ENCODE data around the gene PRSS36.
"Not testable (repeated sequence)": the region's sequence is repeated elsewhere in the genome, so short reads cannot be mapped to it uniquely, and the experiment has no call there.

PRSS36 gene

GRCh38 chr16:31149894-31150890, at the start of gene PRSS36:
TSS of gene PRSS36 (minus strand) at chr16:31150066. CDS start at chr16:31150035, 31 bp downstream.
- no peak for DNase-seq

- no peak for DNase-seq
Measured at GRCh38 chr16:31199430-31200041, 49.7 kb upstream of the PRSS36 start.

GRCh38 chr16:31198207-31198882, 48.5 kb upstream of the PRSS36 start:
- no peak for DNase-seq

GRCh38 chr16:31196324-31197088, 46.6 kb upstream of the PRSS36 start:
- DNase-seq: no peak

- DNase-seq: not testable (repeated sequence)
Measured at GRCh38 chr16:31195861-31196260, 46.0 kb upstream of the PRSS36 start.

- DNase-seq: no peak
Measured at GRCh38 chr16:31194898-31195297, 45.0 kb upstream of the PRSS36 start.

- DNase-seq: no peak
Measured at GRCh38 chr16:31193874-31194273, 44.0 kb upstream of the PRSS36 start.

- no peak for DNase-seq
Measured at GRCh38 chr16:31192856-31193642, 43.2 kb upstream of the PRSS36 start.

GRCh38 chr16:31191697-31192428, 42.0 kb upstream of the PRSS36 start:
- DNase-seq: no peak

GRCh38 chr16:31190818-31191444, 41.1 kb upstream of the PRSS36 start:
- DNase-seq: no peak

GRCh38 chr16:31190061-31190460, 40.2 kb upstream of the PRSS36 start:
- DNase-seq: no peak

- DNase-seq: no peak
Measured at GRCh38 chr16:31189412-31189778, 39.5 kb upstream of the PRSS36 start.

- DNase-seq: no peak
Measured at GRCh38 chr16:31188450-31189411, 38.9 kb upstream of the PRSS36 start.

GRCh38 chr16:31187808-31188189, 37.9 kb upstream of the PRSS36 start:
- no peak for DNase-seq

- DNase-seq: no peak
Measured at GRCh38 chr16:31186930-31187807, 37.3 kb upstream of the PRSS36 start.

GRCh38 chr16:31186176-31186575, 36.3 kb upstream of the PRSS36 start:
- no peak for DNase-seq

- no peak for DNase-seq
Measured at GRCh38 chr16:31185339-31185738, 35.5 kb upstream of the PRSS36 start.

GRCh38 chr16:31184888-31185287, 35.0 kb upstream of the PRSS36 start:
- no peak for DNase-seq

Data from activated naive CD4-positive, alpha-beta T cell treated with anti-CD3 and anti-CD28 coated beads, Interleukin-2, amount 50 U/mL, for 16 hours (primary cell).